Parathyroid adenoma (tissue), 2 donors: ENCODE data around the gene PLCH2.

Experiments
- H2AFZ ChIP-seq: fragments of 300-600 bp; sonication (generic); one replicate; pipeline ENCODE4 v1.7.0; 2017; ENCODE audit warnings: antibody characterized with exemption, mild to moderate bottlenecking
- H3K27ac ChIP-seq: fragments of 300-600 bp; sonication (generic); one replicate; pipeline ENCODE4 v1.7.0; 2017
- H3K27me3 ChIP-seq: fragments of 300-600 bp; sonication (generic); one replicate; pipeline ENCODE4 v1.7.0; 2017; ENCODE audit warnings: low read length; ENCODE audit not compliant: control insufficient read depth, insufficient read depth
- H3K36me3 ChIP-seq: fragments of 300-600 bp; sonication (generic); one replicate; pipeline ENCODE4 v1.7.0; 2017; ENCODE audit warnings: low read length; ENCODE audit not compliant: control insufficient read depth, insufficient read depth
- H3K4me1 ChIP-seq: fragments of 300-600 bp; sonication (generic); one replicate; pipeline ENCODE4 v1.7.0; 2017; ENCODE audit warnings: control low read depth
- H3K4me2 ChIP-seq: fragments of 300-600 bp; sonication (generic); one replicate; pipeline ENCODE4 v1.7.0; 2017; ENCODE audit warnings: low read length
- H3K4me3 ChIP-seq: fragments of 300-600 bp; sonication (generic); one replicate; pipeline ENCODE4 v1.7.0; 2017; ENCODE audit warnings: low read depth, low read length
- H3K79me2 ChIP-seq: fragments of 300-600 bp; sonication (generic); one replicate; pipeline ENCODE4 v1.7.0; 2017; ENCODE audit warnings: control low read depth
- H3K9ac ChIP-seq: fragments of 300-600 bp; sonication (generic); one replicate; pipeline ENCODE4 v1.7.0; 2017; ENCODE audit warnings: mild to moderate bottlenecking
- H3K9me3 ChIP-seq: fragments of 300-600 bp; sonication (generic); one replicate; pipeline ENCODE4 v1.7.0; 2017; ENCODE audit warnings: low read length; ENCODE audit not compliant: control insufficient read depth
- TF ChIP-seq, protein P1 (sequence below): fragments of 300-600 bp; sonication (generic); IDR thresholded peaks from one replicate; pipeline ENCODE4 v1.7.0; 2017; ENCODE audit warnings: antibody characterized with exemption, mild to moderate bottlenecking
- donor health status: primary hyperparathyroidism.

The PLCH2 gene

DNA sequence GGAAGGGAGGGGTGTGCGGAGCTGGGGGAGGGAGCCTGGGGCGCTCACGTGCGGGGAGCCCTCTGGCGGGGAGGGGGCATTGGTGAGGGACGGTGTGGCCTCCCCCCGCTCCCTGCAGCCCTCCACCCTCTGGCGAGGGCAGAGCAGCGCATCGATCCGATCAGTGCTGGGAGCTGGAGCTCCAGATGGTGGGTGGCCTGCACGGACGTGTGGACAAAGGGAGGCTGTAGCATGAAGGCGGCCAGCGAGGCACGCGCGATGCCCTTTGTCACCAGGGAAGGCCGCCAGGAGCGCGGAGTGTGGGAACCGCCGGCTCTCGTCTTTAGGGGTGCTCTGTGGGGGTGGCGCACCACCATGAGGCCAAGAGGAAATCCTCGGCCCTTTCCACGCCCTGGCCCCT lies 59.4 kb downstream of the PLCH2 start:
- Histone ChIP-seq H3K27ac (no peak overlapping the region), H2AFZ (no peak overlapping the region), H3K36me3 (no peaks in the 10 kb centered on the region), H3K4me2 (no peak overlapping the region), H3K4me3 (no peak overlapping the region), H3K4me1 (no peaks in the 10 kb centered on the region), H3K27me3 (no peaks in the 10 kb centered on the region), H3K79me2 (no peaks in the 10 kb centered on the region), H3K9me3 (no peaks in the 10 kb centered on the region), H3K9ac (no peak overlapping the region)
- TF ChIP-seq, protein P1, sequence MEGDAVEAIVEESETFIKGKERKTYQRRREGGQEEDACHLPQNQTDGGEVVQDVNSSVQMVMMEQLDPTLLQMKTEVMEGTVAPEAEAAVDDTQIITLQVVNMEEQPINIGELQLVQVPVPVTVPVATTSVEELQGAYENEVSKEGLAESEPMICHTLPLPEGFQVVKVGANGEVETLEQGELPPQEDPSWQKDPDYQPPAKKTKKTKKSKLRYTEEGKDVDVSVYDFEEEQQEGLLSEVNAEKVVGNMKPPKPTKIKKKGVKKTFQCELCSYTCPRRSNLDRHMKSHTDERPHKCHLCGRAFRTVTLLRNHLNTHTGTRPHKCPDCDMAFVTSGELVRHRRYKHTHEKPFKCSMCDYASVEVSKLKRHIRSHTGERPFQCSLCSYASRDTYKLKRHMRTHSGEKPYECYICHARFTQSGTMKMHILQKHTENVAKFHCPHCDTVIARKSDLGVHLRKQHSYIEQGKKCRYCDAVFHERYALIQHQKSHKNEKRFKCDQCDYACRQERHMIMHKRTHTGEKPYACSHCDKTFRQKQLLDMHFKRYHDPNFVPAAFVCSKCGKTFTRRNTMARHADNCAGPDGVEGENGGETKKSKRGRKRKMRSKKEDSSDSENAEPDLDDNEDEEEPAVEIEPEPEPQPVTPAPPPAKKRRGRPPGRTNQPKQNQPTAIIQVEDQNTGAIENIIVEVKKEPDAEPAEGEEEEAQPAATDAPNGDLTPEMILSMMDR: no peak

DNA sequence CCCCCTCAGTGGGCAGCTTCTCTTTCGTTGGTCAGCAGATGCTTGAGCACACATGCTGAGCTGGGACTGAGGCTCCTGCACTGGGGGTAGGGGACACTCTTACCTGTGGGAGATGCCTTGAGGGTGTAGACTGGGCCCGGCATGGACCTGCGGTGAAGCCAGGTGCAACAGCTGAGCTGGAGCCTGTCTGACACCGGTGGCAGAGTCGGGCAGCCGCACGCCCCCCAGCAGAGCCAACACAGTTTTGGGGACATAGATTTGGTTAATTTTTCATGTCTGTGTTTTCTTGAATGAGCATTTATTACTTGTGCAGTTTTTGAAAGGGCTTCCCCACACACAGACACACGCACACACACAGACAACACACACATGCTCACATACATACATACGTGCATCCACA lies 59.9 kb downstream of the PLCH2 start:
- no peaks in the 10 kb centered on the region for H3K9me3 ChIP-seq
- H3K4me2 ChIP-seq: no peak overlapping the region
- H3K9ac ChIP-seq: no peak overlapping the region
- no peaks in the 10 kb centered on the region for H3K4me1 ChIP-seq
- no peak overlapping the region for H3K4me3 ChIP-seq
- H2AFZ ChIP-seq: no peak overlapping the region
- no peak overlapping the region for H3K27ac ChIP-seq
- no peaks in the 10 kb centered on the region for H3K79me2 ChIP-seq
- TF ChIP-seq, protein P1: no peak
- H3K27me3 ChIP-seq: no peaks in the 10 kb centered on the region
- H3K36me3 ChIP-seq: no peaks in the 10 kb centered on the region

DNA sequence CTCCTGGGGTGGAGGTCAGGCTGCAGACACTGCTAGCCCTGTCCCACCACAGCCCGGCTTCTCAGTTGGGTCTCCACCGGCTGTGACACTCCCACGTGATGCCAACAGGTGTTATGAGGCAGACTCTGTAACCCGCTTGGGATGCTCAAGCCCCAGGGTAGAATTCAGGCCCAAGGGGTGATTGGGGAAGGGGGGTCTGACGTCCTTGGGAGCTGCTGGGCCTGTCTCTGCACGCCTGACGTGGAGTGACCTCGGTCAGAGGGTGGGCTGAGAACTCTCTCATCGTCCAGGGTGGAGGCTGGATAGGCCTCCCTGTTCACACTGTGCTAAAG lies 61.7 kb downstream of the PLCH2 start:
- no peaks in the 10 kb centered on the region for H3K27me3 ChIP-seq
- no peaks in the 10 kb centered on the region for H3K4me1 ChIP-seq
- no peaks in the 10 kb centered on the region for H3K79me2 ChIP-seq
- no peak overlapping the region for H2AFZ ChIP-seq
- TF ChIP-seq, protein P1: no peak
- no peak overlapping the region for H3K27ac ChIP-seq
- H3K36me3 ChIP-seq: no peaks in the 10 kb centered on the region
- no peak overlapping the region for H3K4me2 ChIP-seq
- no peak overlapping the region for H3K9ac ChIP-seq
- no peaks in the 10 kb centered on the region for H3K9me3 ChIP-seq
- no peak overlapping the region for H3K4me3 ChIP-seq

DNA sequence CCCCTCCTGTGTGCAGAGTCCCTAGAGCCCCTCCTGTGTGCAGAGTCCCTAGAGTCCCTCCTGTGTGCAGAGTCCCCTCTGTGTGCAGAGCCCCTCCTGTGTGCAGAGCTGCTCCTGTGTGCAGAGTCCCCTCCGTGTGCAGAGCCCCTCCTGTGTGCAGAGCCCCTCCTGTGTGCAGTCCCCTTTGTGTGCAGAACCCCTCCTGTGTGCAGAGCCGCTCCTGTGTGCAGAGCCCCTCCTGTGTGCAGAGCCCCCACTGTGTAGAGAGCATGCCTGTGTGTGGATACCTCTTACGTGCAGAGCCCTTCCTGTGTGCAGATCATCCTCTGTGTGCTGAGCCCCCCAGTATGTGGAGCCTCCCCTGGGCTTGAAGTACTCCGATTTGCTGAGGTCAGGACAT lies 62.3 kb downstream of the PLCH2 start:
- Histone ChIP-seq H3K9ac (no peak overlapping the region), H2AFZ (no peak overlapping the region), H3K27me3 (no peaks in the 10 kb centered on the region), H3K4me2 (no peak overlapping the region), H3K9me3 (no peaks in the 10 kb centered on the region), H3K27ac (no peak overlapping the region), H3K79me2 (no peaks in the 10 kb centered on the region), H3K4me3 (no peak overlapping the region), H3K36me3 (no peaks in the 10 kb centered on the region), H3K4me1 (no peaks in the 10 kb centered on the region)
- TF ChIP-seq, protein P1: no peak

DNA sequence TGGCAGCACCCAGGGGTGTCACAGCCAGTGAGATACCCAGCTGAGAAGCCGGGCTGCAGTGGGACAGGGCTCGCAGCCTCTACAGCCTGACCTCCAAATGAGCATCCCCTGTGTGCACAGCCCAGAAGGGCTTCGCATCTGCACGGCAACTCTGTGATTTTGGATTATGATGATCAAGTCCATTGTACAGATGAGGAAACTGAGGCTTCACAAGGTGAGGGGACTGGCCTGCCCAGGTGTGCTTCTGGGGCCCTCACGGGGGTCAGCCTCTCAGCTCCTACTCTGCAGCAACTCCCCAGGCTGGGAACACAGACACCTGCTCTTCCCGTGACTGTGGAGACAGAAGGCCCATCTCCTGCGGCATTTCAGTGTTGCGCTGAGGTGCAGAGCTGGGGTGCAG lies 62.8 kb downstream of the PLCH2 start:
- Histone ChIP-seq H3K36me3 (no peaks in the 10 kb centered on the region), H3K9ac (no peak overlapping the region)

More for the DNA sequence above, 62.8 kb downstream of the PLCH2 start:
- H3K9me3 ChIP-seq: no peaks in the 10 kb centered on the region
- no peak overlapping the region for H3K4me3 ChIP-seq
- no peak overlapping the region for H3K27ac ChIP-seq
- no peaks in the 10 kb centered on the region for H3K27me3 ChIP-seq
- no peak overlapping the region for H2AFZ ChIP-seq
- H3K4me2 ChIP-seq: no peak overlapping the region
- no peaks in the 10 kb centered on the region for H3K79me2 ChIP-seq
- no peaks in the 10 kb centered on the region for H3K4me1 ChIP-seq
- TF ChIP-seq, protein P1: no peak
